Measurements from ENCODE around the gene CLBA1. TPM values are rescaled to one million over a fixed set of nuclear protein-coding genes. Genes with fewer than 3 reads are reported as not detected.

CLBA1 gene
- total and polyA plus RNA-seq, 2 experiments from 2014 or later: 1.6 to 1.8 TPM

DNA sequence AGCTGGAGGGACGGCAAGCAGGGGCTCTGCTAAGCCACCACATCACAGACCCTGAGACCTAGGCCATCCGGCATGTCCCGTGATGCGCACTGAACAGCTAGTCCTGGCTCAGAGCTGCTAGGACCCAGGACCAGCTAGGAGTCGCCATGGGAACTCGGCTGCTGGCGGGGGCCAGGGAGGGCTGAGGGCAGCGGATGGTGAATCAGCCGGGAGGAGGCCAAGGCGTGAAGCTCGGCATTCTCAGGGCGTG is 12.5 kb upstream of the CLBA1 start:
- no peak overlapping the region for H3K27ac Mint-ChIP-seq
- TF ChIP-seq ZNF331 (CRISPR knock-in tag; IDR thresholded peaks at IDR 0.05; ENCODE audit: low read depth): no peak
- no peak for TF ChIP-seq CREB1 (CRISPR knock-in tag; IDR thresholded peaks at IDR 0.05; ENCODE audit: low read depth)
- TF ChIP-seq, protein P1, sequence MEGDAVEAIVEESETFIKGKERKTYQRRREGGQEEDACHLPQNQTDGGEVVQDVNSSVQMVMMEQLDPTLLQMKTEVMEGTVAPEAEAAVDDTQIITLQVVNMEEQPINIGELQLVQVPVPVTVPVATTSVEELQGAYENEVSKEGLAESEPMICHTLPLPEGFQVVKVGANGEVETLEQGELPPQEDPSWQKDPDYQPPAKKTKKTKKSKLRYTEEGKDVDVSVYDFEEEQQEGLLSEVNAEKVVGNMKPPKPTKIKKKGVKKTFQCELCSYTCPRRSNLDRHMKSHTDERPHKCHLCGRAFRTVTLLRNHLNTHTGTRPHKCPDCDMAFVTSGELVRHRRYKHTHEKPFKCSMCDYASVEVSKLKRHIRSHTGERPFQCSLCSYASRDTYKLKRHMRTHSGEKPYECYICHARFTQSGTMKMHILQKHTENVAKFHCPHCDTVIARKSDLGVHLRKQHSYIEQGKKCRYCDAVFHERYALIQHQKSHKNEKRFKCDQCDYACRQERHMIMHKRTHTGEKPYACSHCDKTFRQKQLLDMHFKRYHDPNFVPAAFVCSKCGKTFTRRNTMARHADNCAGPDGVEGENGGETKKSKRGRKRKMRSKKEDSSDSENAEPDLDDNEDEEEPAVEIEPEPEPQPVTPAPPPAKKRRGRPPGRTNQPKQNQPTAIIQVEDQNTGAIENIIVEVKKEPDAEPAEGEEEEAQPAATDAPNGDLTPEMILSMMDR (conservative IDR thresholded peaks at IDR 0.05; ENCODE audit: low read depth in 2 of 2): no peak
- TF ChIP-seq EZH2phosphoT487 (IDR thresholded peaks at IDR 0.05; ENCODE audit: unreplicated experiment): no peak
- TF ChIP-seq, protein P2, sequence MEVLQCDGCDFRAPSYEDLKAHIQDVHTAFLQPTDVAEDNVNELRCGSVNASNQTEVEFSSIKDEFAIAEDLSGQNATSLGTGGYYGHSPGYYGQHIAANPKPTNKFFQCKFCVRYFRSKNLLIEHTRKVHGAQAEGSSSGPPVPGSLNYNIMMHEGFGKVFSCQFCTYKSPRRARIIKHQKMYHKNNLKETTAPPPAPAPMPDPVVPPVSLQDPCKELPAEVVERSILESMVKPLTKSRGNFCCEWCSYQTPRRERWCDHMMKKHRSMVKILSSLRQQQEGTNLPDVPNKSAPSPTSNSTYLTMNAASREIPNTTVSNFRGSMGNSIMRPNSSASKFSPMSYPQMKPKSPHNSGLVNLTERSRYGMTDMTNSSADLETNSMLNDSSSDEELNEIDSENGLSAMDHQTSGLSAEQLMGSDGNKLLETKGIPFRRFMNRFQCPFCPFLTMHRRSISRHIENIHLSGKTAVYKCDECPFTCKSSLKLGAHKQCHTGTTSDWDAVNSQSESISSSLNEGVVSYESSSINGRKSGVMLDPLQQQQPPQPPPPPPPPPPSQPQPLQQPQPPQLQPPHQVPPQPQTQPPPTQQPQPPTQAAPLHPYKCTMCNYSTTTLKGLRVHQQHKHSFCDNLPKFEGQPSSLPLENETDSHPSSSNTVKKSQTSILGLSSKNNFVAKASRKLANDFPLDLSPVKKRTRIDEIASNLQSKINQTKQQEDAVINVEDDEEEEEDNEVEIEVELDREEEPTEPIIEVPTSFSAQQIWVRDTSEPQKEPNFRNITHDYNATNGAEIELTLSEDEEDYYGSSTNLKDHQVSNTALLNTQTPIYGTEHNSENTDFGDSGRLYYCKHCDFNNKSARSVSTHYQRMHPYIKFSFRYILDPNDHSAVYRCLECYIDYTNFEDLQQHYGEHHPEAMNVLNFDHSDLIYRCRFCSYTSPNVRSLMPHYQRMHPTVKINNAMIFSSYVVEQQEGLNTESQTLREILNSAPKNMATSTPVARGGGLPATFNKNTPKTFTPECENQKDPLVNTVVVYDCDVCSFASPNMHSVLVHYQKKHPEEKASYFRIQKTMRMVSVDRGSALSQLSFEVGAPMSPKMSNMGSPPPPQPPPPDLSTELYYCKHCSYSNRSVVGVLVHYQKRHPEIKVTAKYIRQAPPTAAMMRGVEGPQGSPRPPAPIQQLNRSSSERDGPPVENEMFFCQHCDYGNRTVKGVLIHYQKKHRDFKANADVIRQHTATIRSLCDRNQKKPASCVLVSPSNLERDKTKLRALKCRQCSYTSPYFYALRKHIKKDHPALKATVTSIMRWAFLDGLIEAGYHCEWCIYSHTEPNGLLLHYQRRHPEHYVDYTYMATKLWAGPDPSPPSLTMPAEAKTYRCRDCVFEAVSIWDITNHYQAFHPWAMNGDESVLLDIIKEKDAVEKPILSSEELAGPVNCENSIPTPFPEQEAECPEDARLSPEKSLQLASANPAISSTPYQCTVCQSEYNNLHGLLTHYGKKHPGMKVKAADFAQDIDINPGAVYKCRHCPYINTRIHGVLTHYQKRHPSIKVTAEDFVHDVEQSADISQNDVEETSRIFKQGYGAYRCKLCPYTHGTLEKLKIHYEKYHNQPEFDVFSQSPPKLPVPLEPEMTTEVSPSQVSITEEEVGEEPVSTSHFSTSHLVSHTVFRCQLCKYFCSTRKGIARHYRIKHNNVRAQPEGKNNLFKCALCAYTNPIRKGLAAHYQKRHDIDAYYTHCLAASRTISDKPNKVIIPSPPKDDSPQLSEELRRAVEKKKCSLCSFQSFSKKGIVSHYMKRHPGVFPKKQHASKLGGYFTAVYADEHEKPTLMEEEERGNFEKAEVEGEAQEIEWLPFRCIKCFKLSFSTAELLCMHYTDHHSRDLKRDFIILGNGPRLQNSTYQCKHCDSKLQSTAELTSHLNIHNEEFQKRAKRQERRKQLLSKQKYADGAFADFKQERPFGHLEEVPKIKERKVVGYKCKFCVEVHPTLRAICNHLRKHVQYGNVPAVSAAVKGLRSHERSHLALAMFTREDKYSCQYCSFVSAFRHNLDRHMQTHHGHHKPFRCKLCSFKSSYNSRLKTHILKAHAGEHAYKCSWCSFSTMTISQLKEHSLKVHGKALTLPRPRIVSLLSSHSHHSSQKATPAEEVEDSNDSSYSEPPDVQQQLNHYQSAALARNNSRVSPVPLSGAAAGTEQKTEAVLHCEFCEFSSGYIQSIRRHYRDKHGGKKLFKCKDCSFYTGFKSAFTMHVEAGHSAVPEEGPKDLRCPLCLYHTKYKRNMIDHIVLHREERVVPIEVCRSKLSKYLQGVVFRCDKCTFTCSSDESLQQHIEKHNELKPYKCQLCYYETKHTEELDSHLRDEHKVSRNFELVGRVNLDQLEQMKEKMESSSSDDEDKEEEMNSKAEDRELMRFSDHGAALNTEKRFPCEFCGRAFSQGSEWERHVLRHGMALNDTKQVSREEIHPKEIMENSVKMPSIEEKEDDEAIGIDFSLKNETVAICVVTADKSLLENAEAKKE (CRISPR knock-in tag; IDR thresholded peaks at IDR 0.05): no peak
- Histone ChIP-seq H3K36me3 (ENCODE audit: insufficient read depth) (no peaks in the 10 kb centered on the region), H3K27ac (ENCODE audit: low read depth) (no peak overlapping the region), H3K79me2 (replicated peaks; ENCODE audit: insufficient read depth) (no peaks in the 10 kb centered on the region), H3K4me3 (no peak overlapping the region), H4K20me1 (replicated peaks; ENCODE audit: insufficient read depth) (no peaks in the 10 kb centered on the region), H3F3A (replicated peaks; ENCODE audit: low read depth) (no peaks in the 10 kb centered on the region), H3K4me2 (no peak overlapping the region), H3K27me3 (ENCODE audit: insufficient read depth) (peaks cover 18% of the 10 kb centered on the region), H3K4me1 (ENCODE audit: insufficient read depth) (peaks cover 6% of the 10 kb centered on the region; the same call in 1 of the 2 replicates), H2AFZ (no peak overlapping the region), H3K9me2 (ENCODE audit: insufficient read depth) (no peaks in the 10 kb centered on the region)
- H3K9me3 Mint-ChIP-seq: no peaks in the 10 kb centered on the region
- no peak overlapping the region for H3K4me3 Mint-ChIP-seq
- no peaks in the 10 kb centered on the region for H3K36me3 Mint-ChIP-seq (ENCODE audit: low read depth)
- H3K27me3 Mint-ChIP-seq (ENCODE audit: insufficient read depth, low read depth, poor library complexity): peaks cover 30% of the 10 kb centered on the region
- DNase-seq (ENCODE audit: low spot score) (no peak), ATAC-seq (no peak)
- H3K4me1 Mint-ChIP-seq: peaks cover 11% of the 10 kb centered on the region; the same call in 2 of the 3 replicates

Measured in GM23338 (cell line).